CD4-positive, alpha-beta T cell treated with Interleukin-21 for 1 hour (primary cell): ENCODE measurements around the gene PSME3IP1.
"Not testable (repeated sequence)": the region's sequence is repeated elsewhere in the genome, so short reads cannot be mapped to it uniquely, and the experiment has no call there.

Experiments
- DNase-seq: peaks from one replicate; pipeline ENCODE4 v3.0.0-alpha.2; 2020

Gene PSME3IP1, protein sequence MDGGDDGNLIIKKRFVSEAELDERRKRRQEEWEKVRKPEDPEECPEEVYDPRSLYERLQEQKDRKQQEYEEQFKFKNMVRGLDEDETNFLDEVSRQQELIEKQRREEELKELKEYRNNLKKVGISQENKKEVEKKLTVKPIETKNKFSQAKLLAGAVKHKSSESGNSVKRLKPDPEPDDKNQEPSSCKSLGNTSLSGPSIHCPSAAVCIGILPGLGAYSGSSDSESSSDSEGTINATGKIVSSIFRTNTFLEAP

DNA sequence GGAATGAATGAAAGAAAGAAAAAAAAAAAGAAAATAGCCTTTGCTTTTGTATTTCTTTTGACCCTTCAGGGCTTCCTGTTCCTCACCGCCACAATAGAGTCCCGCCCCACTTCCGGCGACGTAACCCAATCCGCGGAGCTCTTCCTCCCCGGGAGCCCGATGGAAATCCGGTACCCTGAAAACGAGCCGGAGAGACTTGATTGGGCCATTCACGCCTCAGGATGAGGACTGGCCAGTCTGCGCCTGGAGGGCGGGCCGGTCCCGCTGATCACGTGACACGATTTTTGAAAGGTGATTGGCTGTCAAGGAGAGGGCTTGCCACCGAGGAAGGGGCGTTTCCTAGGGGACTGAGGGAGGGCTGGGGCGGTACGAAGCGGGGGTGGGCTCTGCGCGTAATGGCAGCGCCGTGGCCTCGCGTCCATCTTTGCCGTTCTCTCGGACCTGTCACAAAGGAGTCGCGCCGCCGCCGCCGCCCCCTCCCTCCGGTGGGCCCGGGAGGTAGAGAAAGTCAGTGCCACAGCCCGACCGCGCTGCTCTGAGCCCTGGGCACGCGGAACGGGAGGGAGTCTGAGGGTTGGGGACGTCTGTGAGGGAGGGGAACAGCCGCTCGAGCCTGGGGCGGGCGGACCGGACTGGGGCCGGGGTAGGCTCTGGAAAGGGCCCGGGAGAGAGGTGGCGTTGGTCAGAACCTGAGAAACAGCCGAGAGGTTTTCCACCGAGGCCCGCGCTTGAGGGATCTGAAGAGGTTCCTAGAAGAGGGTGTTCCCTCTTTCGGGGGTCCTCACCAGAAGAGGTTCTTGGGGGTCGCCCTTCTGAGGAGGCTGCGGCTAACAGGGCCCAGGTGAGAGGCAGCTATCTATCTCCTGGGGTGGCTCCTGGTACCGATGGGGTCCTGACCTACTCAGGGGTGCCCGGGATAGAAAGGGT lies at the start of gene PSME3IP1, which contains the start of gene RSPRY1:
PSME3IP1 (minus strand) TSS at position 95 of the 927 bp plus-strand sequence. CDS start 12,185 bp downstream, outside the sequence.
RSPRY1 (plus strand) TSS at position 385 of the 927 bp plus-strand sequence. CDS start 18,330 bp downstream, outside the sequence.
- DNase-seq: peak; percentile 100

DNA sequence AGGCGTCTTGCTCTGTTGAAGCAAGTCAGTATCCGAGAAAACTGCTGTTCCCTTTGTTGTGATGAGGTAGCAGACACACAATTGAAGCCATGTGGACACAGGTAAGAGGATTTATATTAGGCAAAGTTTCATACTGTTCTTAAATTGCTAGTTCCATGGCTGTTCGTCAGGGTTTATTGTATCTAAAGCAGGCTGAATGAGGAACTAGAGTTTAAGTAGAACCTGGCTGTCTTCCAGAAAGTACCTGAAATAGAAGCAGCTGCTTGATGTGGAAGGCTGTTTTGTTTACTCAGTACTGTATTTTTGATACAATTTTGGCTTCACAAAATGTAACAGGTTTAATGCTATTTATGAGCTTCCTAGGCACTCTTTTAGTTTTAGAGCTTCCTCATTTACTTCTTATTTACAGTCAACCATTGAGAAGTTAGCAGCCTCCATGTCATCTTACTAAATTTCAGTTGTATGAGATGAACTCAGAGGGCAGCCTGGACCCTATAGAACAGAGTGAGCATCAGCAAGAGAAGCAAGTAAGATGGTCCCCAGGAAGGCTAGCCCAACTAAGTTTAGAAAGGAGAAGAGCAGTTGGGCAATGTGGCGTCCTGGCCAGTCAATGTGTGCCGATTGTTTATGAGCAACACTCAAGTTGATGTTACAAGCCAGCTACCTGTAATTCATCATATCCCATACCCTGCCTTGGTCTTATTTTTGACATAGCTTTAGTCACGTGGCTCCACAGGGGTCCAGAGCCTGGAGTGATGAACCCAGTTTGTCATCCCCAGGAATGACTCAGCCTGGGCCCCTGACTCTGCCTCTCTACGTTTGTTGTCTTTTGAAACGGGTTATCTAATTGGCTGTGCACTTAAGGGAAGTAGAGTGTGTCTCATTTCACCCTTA lies 49.5 kb upstream of the PSME3IP1 start:
- no peak for DNase-seq

DNA sequence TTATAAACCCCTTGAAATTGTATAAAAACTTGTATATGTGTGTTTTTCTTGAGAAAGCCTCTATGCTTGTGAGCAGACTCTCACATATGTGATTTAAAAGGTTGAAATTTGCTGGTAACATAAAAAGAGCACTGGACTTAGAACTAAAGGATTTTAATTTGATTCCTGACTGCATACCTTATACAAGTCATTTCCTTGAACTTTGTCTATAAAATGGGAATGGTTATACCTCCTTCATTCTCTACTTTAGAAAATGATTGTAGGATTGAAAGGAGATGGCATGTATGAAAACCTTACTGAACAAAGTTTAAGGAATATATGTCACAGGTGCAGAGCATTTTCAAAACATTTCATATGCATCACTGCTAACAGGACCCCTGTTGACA lies 48.9 kb upstream of the PSME3IP1 start:
- no peak for DNase-seq

DNA sequence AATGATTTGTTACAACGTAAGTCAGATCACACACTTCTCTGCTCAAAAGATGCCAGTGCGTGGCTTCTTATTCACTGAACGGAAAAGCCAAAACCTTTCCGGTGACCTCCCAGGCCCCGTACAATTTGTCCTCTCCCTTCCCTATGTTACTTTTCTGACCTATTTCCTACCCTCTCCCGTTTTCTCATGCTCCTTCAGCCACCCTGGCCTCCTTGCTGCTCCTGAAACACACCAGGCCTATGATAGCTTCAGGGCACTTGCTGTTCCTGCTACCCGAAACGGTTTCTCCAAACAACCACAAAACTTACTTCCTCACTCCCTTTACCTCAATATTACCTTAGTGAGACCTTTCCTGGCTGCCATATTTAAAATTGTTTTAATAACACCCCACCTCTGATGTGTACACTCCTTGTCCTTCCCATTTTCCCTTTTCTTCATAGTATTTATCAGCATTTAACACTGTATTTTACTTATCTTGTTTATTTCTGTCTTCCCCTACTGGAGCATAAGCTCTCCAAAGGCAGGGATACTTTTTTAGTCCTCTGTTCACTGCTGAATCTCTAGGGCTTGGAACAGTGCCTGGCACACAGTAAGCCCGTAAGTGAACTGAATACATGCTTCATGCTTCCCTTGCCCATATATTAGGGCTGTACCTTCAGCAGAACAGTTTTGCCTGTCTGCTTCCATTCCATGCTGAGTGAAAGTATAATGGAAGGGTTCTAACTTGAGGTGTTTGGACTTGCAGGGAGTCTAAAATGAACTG lies 48.3 kb upstream of the PSME3IP1 start:
- no peak for DNase-seq

DNA sequence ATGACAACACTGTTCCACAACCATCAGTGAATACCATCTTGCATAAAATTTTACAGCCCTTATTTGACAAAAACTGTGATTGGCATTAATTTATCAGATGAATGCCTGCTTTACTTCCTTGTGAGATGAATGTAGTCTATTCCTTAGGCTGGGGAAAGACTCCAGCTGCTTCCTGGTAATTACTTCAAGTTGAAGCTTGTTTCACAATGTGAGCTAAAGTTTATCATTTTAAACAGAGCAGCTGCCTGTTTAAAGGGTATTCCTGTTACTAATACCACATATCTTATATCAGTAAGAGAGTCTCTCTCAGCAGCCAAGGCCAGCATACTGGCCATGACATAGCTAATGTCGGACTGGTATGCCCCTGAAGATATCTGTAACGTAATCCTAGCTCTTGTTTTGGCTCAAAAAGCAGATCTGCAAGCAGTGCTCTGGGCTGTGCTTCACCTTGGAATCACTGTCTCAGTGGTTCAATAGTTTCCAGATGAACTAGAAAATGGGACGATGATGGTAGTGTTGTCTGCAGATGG lies 46.0 kb upstream of the PSME3IP1 start:
- no peak for DNase-seq

DNA sequence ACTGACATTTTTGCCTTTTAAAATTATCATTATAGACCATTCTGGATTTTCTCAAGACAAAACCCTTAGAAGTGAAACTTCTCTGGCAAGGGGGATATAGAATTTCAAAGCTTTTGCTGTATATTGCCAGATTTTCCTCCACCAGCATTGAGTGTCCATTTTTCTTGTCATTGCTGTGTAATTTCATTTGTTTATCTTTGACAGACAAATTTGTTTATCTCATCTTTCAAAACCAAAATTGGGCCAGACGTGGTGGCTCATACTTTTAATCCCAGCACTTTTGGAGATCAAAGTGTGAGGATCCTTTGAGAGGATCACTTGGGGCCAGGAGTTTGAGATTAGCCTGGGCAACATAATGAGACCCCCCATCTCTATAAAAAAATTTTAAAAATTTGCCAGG lies 43.2 kb upstream of the PSME3IP1 start:
- no peak for DNase-seq

DNA sequence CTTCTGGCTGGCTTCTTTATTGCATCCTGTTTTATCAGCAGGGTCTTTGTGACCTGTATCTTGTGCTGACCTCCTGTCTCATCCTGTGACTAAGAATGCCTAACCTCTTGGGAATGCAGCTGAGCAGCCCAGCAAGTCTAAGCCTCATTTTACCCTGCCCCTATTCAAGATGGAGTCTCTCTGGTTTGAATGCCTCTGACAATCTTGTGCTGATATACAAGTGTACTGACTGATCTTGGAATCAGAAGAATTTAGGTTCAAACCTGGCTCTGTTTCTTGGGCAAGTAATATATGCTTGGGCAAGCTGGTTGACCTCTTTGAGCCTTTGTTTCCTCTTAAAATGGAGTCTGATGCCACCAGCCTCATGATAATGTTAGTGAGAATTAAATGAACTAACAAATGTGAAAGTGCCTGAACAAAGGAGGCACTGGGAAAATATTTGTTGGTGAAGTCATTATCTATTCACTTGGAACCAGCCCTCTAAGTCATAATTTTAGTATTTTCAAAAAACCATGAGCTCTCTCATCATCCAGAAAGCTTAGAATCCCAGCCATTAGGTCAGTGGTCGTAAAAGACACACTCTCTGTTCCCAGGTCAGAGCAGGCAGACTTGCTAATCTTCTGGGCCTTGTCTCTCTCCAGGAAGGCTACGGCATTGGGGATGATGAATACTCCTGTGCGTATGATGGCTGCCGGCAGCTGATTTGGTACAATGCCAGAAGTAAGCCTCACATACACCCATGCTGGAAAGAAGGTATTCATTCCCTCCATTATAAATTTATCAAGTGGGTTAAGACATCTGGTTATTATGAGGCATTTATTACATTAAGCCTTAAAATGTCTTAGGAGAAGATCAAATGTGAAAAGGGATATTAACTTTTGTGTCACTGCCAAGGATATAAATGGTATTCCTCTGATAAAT lies 41.1 kb upstream of the PSME3IP1 start:
- no peak for DNase-seq

DNA sequence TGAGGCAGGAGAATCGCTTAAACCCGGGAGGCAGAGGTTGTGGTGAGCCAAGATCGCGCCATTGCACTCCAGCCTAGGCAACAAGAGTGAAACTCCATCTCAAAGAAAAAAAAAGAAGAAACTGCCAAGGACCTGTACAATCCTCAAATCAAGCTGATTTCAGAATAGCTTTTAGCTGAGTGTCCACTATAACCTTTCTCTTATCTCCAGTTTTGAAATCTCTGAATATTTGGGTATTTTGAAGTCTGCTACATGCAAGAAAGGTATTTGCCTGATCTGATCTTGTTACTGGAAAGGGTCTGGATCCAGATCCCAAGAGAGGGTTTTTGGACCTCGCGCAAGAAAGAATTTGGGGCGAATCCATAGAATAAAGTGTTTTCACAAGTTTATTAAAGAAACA lies 40.1 kb upstream of the PSME3IP1 start:
- DNase-seq: no peak

DNA sequence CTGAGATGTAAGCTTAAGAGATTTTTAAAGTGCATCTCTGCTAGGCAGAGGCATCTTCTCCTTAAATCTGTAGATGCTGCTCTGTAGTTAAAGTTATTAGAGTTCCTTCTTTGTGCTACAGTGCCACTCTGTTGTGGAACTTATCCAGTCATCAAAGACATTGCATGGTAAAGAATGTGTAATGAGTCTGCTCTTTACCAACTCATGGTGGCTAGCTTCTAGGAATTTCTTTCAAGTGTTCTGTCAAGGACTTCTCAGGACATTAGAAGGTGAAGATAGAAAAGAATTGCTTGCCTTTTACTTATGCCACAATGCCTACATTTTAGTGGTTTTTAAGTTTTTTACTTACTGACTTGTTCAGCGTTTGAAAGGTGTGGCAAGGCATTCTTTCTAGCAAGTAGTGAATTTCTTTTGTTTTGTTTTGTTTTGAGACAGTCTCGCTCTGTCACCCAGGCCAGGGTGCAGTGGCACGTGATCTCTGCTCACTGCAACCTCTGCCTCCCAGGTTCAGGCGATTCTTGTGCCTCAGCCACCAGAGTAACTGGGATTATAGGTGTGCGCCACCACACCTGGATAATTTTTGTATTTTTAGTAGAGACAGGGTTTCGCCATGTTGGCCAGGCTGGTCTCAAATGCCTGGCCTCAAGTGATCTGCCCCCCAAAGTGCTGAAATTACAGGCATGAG lies 39.0 kb upstream of the PSME3IP1 start:
- DNase-seq: no peak

DNA sequence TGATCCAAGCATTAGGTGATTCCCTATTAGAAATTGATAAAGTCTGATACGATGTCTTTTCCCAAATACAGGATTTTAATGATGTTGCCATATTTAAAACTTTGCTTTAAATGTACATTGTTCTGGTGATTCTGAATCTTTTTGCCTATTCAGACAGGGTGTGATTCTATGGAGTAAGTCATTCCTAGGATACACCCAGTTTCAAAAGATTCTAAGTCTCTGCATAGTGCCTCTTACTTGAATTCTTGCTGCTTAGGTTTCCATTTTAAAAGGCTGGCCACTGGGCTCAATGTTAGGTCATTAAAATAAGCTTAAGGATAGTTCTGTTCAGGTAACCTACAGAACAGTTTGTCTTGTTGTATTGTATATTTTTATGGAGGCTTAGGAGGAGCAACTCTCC lies 37.2 kb upstream of the PSME3IP1 start:
- DNase-seq: no peak

DNA sequence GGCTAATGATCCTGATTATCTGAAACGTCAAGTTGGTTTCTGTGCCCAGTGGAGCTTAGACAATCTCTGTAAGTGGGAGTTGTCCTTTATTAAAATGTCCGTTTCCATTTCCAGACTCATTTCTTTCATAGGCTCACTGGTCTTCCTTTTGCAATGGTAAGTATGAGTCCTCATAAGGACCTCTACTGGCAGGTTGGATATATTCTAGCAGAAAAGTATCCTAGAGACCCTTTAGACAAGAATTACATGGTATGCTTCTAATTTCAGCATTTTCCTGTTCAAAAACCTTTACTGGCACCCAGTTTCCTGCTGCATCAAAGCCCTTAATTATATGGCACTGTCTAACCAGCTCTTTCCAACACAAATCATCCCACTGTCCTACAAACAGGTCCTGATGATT lies 31.1 kb upstream of the PSME3IP1 start:
- DNase-seq: no peak

DNA sequence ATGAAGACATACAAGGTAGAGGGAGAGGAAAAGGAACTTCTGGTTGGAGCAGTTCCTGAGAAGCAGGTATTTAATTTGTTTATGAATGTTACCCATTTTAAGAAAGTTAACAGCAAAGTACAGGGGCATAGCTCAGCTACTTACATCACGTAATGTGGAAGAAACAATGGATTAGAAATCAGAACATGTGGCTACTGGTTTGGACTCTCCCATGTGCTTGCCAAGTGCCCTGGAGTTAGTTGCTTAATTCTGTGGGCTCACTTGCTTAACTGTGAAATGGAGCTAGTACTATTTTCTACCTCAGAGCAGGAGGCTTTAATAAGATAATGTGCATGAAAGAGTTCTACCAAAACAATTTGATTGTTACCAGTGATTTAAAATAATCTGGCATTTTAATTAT lies 27.6 kb upstream of the PSME3IP1 start:
- no peak for DNase-seq

DNA sequence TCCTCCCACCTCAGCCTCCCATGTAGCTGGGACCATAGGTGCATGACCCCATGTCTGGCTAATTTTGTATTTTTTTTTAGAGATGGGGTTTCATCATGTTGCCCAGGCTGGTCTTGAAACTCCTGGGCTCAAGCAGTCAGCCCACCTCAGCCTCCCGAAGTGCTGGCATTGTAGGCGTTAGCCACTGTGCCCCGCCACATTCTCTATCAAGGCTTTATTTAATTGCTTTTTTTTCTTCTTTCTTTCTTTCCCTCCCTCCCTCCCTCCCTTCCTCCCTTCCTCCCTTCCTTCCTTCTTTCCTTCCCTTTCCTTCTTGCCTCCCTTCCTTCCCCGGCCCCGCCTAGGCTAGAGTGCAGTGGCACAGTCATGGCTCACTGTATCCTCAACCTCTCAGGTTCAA lies 23.9 kb upstream of the PSME3IP1 start:
- no peak for DNase-seq

DNA sequence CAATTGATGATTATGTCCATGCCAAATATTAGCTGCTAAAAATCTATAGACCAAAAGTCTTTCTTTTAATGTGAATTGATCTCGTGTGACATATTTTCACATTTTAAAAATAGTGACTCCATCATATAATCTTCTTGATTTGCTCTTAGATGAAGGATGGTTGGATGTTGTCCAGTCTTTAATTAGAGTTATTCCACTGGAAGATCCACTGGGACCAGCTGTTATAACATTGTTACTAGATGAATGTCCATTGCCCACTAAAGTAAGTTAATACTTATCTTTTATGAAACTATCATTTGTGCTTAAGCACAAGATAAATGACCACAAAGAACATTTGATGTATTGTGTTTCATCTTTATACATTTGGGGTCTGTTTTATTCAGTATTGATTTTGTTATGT lies 23.1 kb upstream of the PSME3IP1 start:
- no peak for DNase-seq

DNA sequence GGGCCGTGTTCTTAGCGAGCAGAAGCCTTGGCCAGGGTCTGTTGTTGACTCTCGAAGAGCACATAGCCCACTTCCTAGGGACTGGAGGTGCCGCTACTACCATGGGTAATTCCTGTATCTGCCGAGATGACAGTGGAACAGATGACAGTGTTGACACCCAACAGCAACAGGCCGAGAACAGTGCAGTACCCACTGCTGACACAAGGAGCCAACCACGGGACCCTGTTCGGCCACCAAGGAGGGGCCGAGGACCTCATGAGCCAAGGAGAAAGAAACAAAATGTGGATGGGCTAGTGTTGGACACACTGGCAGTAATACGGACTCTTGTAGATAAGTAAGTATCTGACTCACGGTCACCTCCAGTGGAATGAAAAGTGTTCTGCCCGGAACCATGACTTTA lies 18.8 kb upstream of the PSME3IP1 start:
- no peak for DNase-seq

DNA sequence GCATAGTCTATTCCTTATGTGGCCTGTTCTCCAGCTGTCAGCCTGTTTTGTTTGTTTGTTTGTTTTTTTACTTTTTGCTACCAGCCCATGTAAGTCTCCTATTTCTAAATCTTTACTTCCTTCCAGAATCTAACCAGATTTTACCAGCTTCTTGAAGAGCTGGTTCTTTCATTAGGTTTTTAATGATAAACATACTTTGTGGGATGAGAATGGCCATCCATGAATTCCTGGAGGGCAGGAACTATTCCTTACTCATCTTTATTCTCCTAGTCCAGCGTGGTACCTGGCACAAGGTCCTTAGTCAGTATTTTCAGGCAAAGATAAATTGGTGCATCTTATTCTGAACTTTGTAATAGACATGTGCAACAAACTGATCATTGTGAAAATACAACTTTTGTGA lies 17.6 kb upstream of the PSME3IP1 start:
- DNase-seq: no peak

DNA sequence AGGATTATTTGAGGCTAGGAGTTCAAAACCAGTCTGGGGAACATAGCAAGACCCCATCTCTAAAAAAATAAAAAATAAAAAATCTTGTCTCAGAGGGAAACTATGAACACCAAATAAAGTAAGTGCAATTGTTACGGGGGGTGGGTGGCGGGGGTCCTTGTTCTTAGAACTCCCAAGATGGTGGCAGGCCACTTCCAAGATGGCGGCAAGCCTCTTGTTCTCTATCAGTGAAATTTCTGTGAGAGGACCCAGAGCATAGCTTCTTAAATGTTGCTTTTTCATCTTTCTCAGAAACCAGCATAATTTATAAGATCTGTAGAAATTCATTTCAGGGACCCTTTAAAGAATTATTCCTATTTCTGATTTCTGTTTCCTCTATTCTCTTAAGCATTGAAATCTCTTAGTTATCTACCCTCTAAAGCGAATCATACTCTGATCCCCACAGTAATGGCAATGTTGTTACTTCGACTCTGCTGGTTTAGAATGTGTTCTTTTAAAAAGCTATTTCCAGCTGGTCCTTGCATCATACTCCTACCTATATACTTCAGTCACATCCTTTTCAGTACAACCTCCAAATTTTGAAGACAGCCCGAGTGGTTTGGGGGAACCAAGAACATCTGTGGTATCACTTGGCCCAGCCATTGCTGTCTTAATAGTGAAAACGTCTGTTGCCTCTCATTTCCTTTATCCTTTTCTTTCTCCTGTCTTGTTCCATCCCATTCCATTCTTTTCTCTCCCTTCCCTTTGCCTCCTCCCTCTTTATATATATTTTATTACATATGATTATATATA lies 16.5 kb upstream of the PSME3IP1 start:
- DNase-seq: no peak

DNA sequence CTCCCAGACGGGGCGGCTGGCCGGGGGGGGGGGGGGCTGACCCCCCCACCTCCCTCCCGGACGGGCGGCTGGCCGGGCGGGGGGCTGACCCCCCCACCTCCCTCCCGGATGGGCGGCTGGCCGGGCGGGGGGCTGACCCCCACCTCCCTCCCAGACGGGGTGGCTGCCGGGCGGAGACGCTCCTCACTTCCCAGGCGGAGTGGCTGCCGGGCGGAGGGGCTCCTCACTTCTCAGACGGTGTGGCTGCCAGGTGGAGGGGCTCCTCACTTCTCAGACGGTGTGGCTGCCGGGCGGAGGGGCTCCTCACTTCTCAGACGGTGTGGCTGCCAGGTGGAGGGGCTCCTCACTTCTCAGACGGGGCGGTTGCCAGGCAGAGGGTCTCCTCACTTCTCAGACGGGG lies 15.1 kb upstream of the PSME3IP1 start:
- DNase-seq: not testable (repeated sequence)

DNA sequence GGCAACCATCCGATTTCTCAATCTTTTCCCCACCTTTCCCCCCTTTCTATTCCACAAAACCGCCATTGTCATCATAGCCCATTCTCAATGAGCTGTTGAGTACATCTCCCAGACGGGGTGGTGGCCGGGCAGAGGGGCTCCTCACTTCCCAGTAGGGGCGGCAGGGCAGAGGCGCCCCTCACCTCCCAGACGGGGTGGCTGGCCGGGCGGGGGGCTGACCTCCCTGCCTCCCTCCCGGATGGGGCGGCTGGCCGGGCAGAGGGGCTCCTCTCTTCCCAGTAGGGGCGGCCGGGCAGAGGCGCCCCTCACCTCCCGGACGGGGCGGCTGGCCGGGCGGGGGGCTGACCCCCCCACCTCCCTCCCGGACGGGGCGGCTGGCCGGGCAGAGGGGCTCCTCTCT lies 14.5 kb upstream of the PSME3IP1 start:
- not testable (repeated sequence) for DNase-seq
